HG02798 (cell line): ENCODE measurements around the gene CLIC3.
A peak's percentile ranks its signal among the peaks of the same experiment; 100 is the strongest.

Experiments used
- ATAC-seq: cut with Tn5 transposase; IDR thresholded peaks from one replicate; pipeline ENCODE4 v1.9.1; 2021; ENCODE audit warnings: mild to moderate bottlenecking; ENCODE audit not compliant: unreplicated experiment, poor library complexity

CLIC3 gene

GRCh38 chr9:136956604-136957003 lies 39.8 kb downstream of the CLIC3 start:
- ATAC-seq, result no peak

- no peak for ATAC-seq
Observed at GRCh38 chr9:136955943-136956335, 40.4 kb downstream of the CLIC3 start.

- no peak for ATAC-seq
Observed at GRCh38 chr9:136955202-136955942, 41.0 kb downstream of the CLIC3 start.

GRCh38 chr9:136954270-136955083 lies 41.9 kb downstream of the CLIC3 start:
- ATAC-seq, result no peak

GRCh38 chr9:136953771-136954269 lies 42.5 kb downstream of the CLIC3 start:
- ATAC-seq, result no peak

GRCh38 chr9:136952876-136953770 lies 43.2 kb downstream of the CLIC3 start:
- ATAC-seq, result no peak

- no peak for ATAC-seq
Observed at GRCh38 chr9:136952321-136952850, 44.0 kb downstream of the CLIC3 start.

GRCh38 chr9:136951541-136952320 lies 44.6 kb downstream of the CLIC3 start, which contains the start of gene LCN12:
TSS of gene LCN12 (plus strand) at chr9:136952273. CDS start at chr9:136952328, 55 bp downstream.
- no peak for ATAC-seq

GRCh38 chr9:136950656-136951276 lies 45.6 kb downstream of the CLIC3 start:
- ATAC-seq, result no peak

- peak; percentile 87 for ATAC-seq
Observed at GRCh38 chr9:136949817-136950655, 46.3 kb downstream of the CLIC3 start.

- no peak for ATAC-seq
Observed at GRCh38 chr9:136949239-136949816, 47.0 kb downstream of the CLIC3 start.

GRCh38 chr9:136947955-136948510 lies 48.3 kb downstream of the CLIC3 start:
- ATAC-seq, result no peak

- no peak for ATAC-seq
Observed at GRCh38 chr9:136947028-136947891, 49.1 kb downstream of the CLIC3 start.

GRCh38 chr9:136946228-136947027 lies 49.9 kb downstream of the CLIC3 start:
- ATAC-seq, result no peak

- ATAC-seq, result no peak
Observed at GRCh38 chr9:136945333-136946227, 50.8 kb downstream of the CLIC3 start.
